OCI-LY7 (cell line): ENCODE measurements around the gene SELENOM.

Experiments
- EZH2phosphoT487 ChIP-seq: fragments of 200-600 bp; sonication (generic); IDR thresholded peaks from 2 replicates; pipeline ENCODE4 v1.6.1; 2018; ENCODE audit warnings: low read depth, borderline replicate concordance, mild to moderate bottlenecking, mixed run types, antibody characterized with exemption, low read length, moderate library complexity, mixed read lengths
- TF ChIP-seq, protein P1 (sequence below): fragments of 200-600 bp; sonication (generic); conservative IDR thresholded peaks from 2 replicates; pipeline ENCODE4 v1.5.1; 2014; ENCODE audit warnings: mild to moderate bottlenecking, antibody characterized with exemption, low read length, moderate library complexity, mixed read lengths

DNA sequence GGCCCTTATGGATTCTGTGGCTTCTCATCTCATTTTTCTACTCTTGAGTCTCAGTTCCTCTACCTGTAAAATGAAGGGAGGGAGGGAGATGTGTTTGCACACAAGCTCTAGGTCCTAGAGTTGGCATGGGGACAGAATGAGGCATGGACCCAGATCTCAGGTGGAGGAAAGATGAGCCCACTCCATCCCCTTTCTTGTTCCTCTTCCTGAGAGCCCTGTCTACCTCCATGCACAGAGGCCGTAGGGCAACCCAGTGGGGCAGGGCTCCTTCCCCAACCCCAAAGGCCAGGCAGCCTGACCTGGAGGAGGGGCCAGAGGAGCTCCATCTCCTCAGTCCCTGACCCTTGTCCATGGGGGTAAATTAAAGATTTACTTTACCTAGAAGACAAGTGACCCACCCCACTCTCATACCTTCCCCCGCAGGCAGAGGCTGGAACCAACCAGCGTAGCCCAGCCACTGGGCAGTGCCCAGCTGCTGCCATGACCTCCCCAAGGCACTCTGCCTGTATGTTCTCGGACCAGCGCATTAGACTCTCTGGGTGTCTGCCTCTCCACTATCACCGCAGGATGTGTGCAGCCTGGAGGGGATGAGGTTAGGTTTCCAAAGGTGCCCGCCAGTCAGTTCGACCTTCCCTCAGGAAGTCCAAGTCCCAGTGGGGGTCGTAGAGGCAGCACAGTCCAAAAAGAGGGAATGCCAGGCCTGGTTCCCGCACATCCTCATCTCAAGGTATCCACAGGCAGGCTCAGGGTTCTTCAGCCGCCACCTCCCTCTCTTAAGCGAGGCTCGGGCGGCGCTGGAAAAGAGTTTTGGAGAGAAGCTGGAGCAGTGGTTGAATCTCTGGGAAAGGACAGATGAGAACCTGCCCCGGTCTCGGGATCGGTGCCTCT lies 23.2 kb downstream of the SELENOM start:
- TF ChIP-seq, protein P1, sequence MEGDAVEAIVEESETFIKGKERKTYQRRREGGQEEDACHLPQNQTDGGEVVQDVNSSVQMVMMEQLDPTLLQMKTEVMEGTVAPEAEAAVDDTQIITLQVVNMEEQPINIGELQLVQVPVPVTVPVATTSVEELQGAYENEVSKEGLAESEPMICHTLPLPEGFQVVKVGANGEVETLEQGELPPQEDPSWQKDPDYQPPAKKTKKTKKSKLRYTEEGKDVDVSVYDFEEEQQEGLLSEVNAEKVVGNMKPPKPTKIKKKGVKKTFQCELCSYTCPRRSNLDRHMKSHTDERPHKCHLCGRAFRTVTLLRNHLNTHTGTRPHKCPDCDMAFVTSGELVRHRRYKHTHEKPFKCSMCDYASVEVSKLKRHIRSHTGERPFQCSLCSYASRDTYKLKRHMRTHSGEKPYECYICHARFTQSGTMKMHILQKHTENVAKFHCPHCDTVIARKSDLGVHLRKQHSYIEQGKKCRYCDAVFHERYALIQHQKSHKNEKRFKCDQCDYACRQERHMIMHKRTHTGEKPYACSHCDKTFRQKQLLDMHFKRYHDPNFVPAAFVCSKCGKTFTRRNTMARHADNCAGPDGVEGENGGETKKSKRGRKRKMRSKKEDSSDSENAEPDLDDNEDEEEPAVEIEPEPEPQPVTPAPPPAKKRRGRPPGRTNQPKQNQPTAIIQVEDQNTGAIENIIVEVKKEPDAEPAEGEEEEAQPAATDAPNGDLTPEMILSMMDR = no peak
- TF ChIP-seq EZH2phosphoT487 = no peak
